Fibroblast of mammary gland (primary cell): ENCODE results near the gene SMAD9.

Experiments used
- DNase-seq: peaks from one replicate; pipeline ENCODE4 v3.0.0-alpha.2; 2010; ENCODE audit warnings: low read depth
- H3K4me3 ChIP-seq: 2 replicates; pipeline ENCODE4 v1.5.1; 2011; ENCODE audit warnings: low read depth, mild to moderate bottlenecking, low read length, moderate library complexity; ENCODE audit not compliant: control insufficient read depth
- TF ChIP-seq, protein P1 (sequence below): conservative IDR thresholded peaks from 2 replicates; pipeline ENCODE4 v1.5.1; 2011; ENCODE audit warnings: low read depth, low read length, inconsistent platforms; ENCODE audit not compliant: control insufficient read depth, insufficient read depth

Gene SMAD9

DNA sequence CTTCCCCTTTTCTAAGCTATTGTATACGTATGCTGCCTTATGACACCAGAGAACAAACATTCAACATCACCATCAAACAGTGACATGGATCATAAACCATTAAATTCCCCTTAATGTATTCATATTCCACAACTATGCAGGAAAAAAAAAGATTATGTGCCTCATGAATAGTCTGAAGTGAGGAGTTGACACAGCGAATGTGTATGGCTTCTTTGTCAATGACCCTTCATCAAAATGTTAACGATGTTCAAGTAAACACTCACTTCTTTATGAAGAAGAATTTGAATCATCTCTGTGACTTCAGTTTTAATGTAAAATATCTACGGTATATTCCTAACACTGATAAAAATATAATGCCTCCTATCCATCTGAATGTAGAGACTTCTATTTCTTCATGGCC, 44.6 kb downstream of the SMAD9 start:
- H3K4me3 ChIP-seq: no peak overlapping the region
- TF ChIP-seq, protein P1, sequence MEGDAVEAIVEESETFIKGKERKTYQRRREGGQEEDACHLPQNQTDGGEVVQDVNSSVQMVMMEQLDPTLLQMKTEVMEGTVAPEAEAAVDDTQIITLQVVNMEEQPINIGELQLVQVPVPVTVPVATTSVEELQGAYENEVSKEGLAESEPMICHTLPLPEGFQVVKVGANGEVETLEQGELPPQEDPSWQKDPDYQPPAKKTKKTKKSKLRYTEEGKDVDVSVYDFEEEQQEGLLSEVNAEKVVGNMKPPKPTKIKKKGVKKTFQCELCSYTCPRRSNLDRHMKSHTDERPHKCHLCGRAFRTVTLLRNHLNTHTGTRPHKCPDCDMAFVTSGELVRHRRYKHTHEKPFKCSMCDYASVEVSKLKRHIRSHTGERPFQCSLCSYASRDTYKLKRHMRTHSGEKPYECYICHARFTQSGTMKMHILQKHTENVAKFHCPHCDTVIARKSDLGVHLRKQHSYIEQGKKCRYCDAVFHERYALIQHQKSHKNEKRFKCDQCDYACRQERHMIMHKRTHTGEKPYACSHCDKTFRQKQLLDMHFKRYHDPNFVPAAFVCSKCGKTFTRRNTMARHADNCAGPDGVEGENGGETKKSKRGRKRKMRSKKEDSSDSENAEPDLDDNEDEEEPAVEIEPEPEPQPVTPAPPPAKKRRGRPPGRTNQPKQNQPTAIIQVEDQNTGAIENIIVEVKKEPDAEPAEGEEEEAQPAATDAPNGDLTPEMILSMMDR: no peak
- no peak for DNase-seq

- H3K4me3 ChIP-seq: no peak overlapping the region
- TF ChIP-seq, protein P1: no peak
- DNase-seq: no peak
These were observed 47.4 kb downstream of the SMAD9 start for GRCh38 chr13:36872621-36873020.

DNA sequence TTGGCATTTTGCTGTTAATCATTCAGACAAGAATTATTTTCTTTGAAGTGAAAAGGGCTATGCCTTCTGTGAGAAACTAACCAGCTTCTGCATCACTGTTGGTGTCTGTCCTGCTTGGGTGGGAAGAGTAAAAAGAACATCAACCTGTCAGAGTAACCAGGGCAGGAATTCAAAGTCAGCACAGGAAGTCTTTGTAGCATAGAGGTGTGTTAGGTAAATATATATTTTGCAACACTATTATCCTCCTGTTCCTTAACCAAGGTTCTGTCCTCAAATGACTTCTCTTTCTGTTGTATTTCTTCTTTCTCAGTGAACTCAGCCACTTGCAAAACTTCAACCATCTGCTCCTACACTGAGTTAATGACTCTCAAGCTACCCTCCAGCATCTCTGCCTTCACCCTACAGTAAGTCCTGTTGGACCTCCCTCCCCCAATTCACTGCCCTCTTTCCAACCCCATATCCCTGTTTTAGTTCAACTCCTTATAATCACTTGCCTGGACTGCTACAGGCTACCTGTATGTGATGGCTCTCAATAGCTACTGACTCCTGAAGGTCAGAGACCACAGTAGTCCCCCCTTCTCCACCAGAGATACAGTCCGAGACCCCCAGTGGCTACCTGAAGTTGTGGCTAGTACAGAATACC, 49.9 kb downstream of the SMAD9 start:
- DNase-seq: no peak
- TF ChIP-seq, protein P1: no peak
- no peak overlapping the region for H3K4me3 ChIP-seq

- TF ChIP-seq, protein P1: no peak
- no peak for DNase-seq
- no peak overlapping the region for H3K4me3 ChIP-seq
These were observed 53.8 kb downstream of the SMAD9 start for GRCh38 chr13:36866232-36866631.

GRCh38 chr13:36865265-36865664, 54.8 kb downstream of the SMAD9 start:
- H3K4me3 ChIP-seq: no peak overlapping the region
- TF ChIP-seq, protein P1: no peak
- DNase-seq: no peak

GRCh38 chr13:36862722-36863121, 57.3 kb downstream of the SMAD9 start:
- no peak overlapping the region for H3K4me3 ChIP-seq
- TF ChIP-seq, protein P1: no peak
- no peak for DNase-seq

- H3K4me3 ChIP-seq: no peak overlapping the region
- no peak for DNase-seq
- TF ChIP-seq, protein P1: no peak
These were observed 57.9 kb downstream of the SMAD9 start for GRCh38 chr13:36862002-36862685.
